Cardiac fibroblast (primary cell): ENCODE results near the gene TLE4.

Source experiments
- DNase-seq, 2 donors: peaks; one replicate each; pipeline versions ENCODE4 v3.0.0 to v3.0.0-alpha.2; 2010; ENCODE audit warnings: low read depth in 2 of 2
- H3K4me3 ChIP-seq, 2 donors: replicated peaks in 1 of 2; 1 replicate in 1 of 2; 2 replicates in 1 of 2; pipeline ENCODE4 v1.5.1; 2011; ENCODE audit warnings: low read depth in 2 of 2, low read length in 2 of 2, mild to moderate bottlenecking in 2 of 2, moderate library complexity in 1 of 2
- CTCF ChIP-seq: IDR thresholded peaks from one replicate; pipeline ENCODE4 v1.5.1; 2011; ENCODE audit warnings: low read depth, mild to moderate bottlenecking, low read length, inconsistent platforms

TLE4 gene

GRCh38 chr9:79667817-79668436 lies 96.2 kb downstream of the TLE4 start:
- no peak overlapping the region for H3K4me3 ChIP-seq
- no peak for DNase-seq
- TF ChIP-seq CTCF = no peak

GRCh38 chr9:79668956-79669355 lies 97.2 kb downstream of the TLE4 start:
- TF ChIP-seq CTCF = no peak
- no peak overlapping the region for H3K4me3 ChIP-seq

GRCh38 chr9:79670269-79670961 lies 98.7 kb downstream of the TLE4 start:
- DNase-seq = peak in 1 of 2 donors; percentile 65
- TF ChIP-seq CTCF = no peak
- H3K4me3 ChIP-seq = no peak overlapping the region

More at GRCh38 chr9:79668956-79669355, 97.2 kb downstream of the TLE4 start:
- no peak for DNase-seq

- no peak for DNase-seq
- no peak for TF ChIP-seq CTCF
- H3K4me3 ChIP-seq = no peak overlapping the region
Measured at GRCh38 chr9:79671558-79671957, 99.8 kb downstream of the TLE4 start.

- no peak overlapping the region for H3K4me3 ChIP-seq
- TF ChIP-seq CTCF = no peak
- no peak for DNase-seq
Measured at GRCh38 chr9:79672236-79672635, 100.5 kb downstream of the TLE4 start.

- H3K4me3 ChIP-seq = no peak overlapping the region
- DNase-seq = no peak
- TF ChIP-seq CTCF = no peak
Measured at GRCh38 chr9:79672891-79673290, 101.1 kb downstream of the TLE4 start.
